Measurements from ENCODE around the gene RAB5B.

- TF ChIP-seq CTCF (IDR thresholded peaks at IDR 0.05; ENCODE audit: low read length) (no peak), EZH2 (IDR thresholded peaks at IDR 0.05; ENCODE audit: borderline replicate concordance, low read length) (no peak)
Observed at GRCh38 chr12:55931317-55931779, 42.5 kb upstream of the RAB5B start.

Measured in OCI-LY1 (cell line).